ENCODE results near the gene PPM1F. TPM values are rescaled to one million over a fixed set of nuclear protein-coding genes. Genes with fewer than 3 reads are reported as not detected.

Gene PPM1F
- total RNA-seq, 2 donors from 2014 or later = 37.6 to 49.2 TPM

DNA sequence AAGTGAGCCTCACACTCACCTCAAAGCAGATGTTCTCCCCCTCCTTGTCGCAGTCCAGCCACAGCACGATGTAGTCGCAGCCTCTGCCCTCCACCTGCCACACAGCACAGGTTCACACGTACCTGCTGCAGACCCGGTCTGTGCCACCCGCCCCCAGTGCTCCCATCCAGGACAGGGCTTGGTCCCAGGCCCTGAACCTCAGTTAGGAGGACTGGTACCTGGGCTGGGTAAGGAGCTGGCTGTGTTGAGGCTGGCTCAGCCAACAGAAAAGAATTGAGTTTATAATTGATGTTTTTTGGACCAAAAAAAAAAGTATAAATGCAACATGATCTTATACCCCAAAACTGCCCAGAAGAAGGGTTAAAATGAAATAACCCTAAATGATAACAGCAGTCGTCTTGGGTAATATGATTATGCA, 19.2 kb upstream of the PPM1F start:
- peaks cover 83% of the 10 kb centered on the region for H3K36me3 ChIP-seq (ENCODE audit: control insufficient read depth, insufficient read depth, low read length)
- H3K27ac Mint-ChIP-seq = no peak overlapping the region
- WGBS, 2 experiments (ENCODE audit: insufficient coverage in 1 of 2, insufficient read length in 1 of 2) = 92 to 96% methylated on average over 5 to 6 of the region's 7 CpGs
- H3K9me3 ChIP-seq (ENCODE audit: control insufficient read depth, low read length) = no peaks in the 10 kb centered on the region
- H3K9ac ChIP-seq (ENCODE audit: extremely low read depth, low read length, poor library complexity, severe bottlenecking) = no peak overlapping the region
- H3K4me1 Mint-ChIP-seq = no peaks in the 10 kb centered on the region
- no peaks in the 10 kb centered on the region for H3K4me1 ChIP-seq (ENCODE audit: control insufficient read depth, insufficient read depth, low read length)
- H3K4me3 ChIP-seq (ENCODE audit: low read length) = no peak overlapping the region
- H3K27me3 Mint-ChIP-seq (ENCODE audit: insufficient read depth) = no peaks in the 10 kb centered on the region
- TF ChIP-seq, protein P1, sequence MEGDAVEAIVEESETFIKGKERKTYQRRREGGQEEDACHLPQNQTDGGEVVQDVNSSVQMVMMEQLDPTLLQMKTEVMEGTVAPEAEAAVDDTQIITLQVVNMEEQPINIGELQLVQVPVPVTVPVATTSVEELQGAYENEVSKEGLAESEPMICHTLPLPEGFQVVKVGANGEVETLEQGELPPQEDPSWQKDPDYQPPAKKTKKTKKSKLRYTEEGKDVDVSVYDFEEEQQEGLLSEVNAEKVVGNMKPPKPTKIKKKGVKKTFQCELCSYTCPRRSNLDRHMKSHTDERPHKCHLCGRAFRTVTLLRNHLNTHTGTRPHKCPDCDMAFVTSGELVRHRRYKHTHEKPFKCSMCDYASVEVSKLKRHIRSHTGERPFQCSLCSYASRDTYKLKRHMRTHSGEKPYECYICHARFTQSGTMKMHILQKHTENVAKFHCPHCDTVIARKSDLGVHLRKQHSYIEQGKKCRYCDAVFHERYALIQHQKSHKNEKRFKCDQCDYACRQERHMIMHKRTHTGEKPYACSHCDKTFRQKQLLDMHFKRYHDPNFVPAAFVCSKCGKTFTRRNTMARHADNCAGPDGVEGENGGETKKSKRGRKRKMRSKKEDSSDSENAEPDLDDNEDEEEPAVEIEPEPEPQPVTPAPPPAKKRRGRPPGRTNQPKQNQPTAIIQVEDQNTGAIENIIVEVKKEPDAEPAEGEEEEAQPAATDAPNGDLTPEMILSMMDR (conservative IDR thresholded peaks at IDR 0.05) = no peak
- DNase-seq = no peak
- no peaks in the 10 kb centered on the region for H3K9me3 Mint-ChIP-seq
- no peak overlapping the region for H3K27ac ChIP-seq (ENCODE audit: low read depth, low read length)
- no peak overlapping the region for H3K4me3 Mint-ChIP-seq
- H3K27me3 ChIP-seq (ENCODE audit: control insufficient read depth, insufficient read depth, low read length, poor library complexity, severe bottlenecking) = no peaks in the 10 kb centered on the region
- H3K36me3 Mint-ChIP-seq (ENCODE audit: low read depth) = peaks cover 72% of the 10 kb centered on the region

DNA sequence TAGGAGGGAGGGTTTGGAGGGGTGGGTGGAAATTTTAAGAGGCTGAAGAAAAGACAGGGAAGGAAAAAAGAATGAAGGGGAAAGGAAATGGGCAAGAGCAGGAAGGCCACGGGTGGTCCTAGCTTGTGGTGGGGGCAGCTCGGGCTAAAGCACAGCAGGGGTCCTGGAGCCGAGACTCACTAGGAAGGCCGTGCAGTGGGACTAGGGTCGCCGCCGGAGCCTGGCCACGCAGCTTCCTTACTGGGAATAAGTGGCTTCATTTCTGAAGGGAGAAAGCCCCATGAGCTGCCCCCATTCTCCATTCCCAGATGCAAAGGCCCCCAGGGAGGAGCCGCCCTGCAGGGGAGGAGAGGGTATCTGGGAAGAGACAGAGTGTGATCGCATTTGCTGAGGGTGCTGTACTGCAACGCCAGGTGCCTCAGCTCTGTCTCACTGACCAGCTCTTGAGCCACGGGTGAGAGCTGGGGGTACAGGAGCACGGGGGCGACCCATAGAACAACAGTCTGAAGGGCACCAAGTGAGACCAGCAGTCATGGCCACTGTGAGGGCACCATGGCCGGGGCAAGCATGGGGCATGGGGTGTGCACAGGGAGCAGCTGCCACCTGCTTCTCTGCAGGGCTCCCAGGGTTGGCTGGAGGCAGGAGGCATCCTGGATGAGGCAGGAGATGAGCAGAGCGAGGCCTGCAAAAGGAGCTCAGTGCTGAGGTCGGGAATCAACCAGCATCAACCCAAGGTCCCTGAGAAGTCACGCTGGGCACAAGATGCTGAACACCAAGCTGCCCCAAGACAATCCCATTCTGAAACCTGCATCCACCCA, 18.4 kb upstream of the PPM1F start:
- Histone ChIP-seq H3K9me3 (ENCODE audit: control insufficient read depth, low read length) (no peaks in the 10 kb centered on the region), H3K4me1 (ENCODE audit: control insufficient read depth, insufficient read depth, low read length) (no peaks in the 10 kb centered on the region), H3K27me3 (ENCODE audit: control insufficient read depth, insufficient read depth, low read length, poor library complexity, severe bottlenecking) (no peaks in the 10 kb centered on the region), H3K36me3 (ENCODE audit: control insufficient read depth, insufficient read depth, low read length) (peaks cover 89% of the 10 kb centered on the region), H3K4me3 (ENCODE audit: low read length) (no peak overlapping the region), H3K27ac (ENCODE audit: low read depth, low read length) (no peak overlapping the region), H3K9ac (ENCODE audit: extremely low read depth, low read length, poor library complexity, severe bottlenecking) (no peak overlapping the region)
- Mint-ChIP-seq H3K4me1 (no peaks in the 10 kb centered on the region), H3K36me3 (ENCODE audit: low read depth) (peaks cover 80% of the 10 kb centered on the region), H3K4me3 (no peak overlapping the region), H3K27ac (no peak overlapping the region), H3K9me3 (no peaks in the 10 kb centered on the region), H3K27me3 (ENCODE audit: insufficient read depth) (no peaks in the 10 kb centered on the region)
- DNase-seq = no peak
- TF ChIP-seq, protein P1 (conservative IDR thresholded peaks at IDR 0.05) = no peak
- 93 to 99% methylated on average over 11 to 18 of the region's 18 CpGs for WGBS, 2 experiments (ENCODE audit: insufficient coverage in 1 of 2, insufficient read length in 1 of 2)

DNA sequence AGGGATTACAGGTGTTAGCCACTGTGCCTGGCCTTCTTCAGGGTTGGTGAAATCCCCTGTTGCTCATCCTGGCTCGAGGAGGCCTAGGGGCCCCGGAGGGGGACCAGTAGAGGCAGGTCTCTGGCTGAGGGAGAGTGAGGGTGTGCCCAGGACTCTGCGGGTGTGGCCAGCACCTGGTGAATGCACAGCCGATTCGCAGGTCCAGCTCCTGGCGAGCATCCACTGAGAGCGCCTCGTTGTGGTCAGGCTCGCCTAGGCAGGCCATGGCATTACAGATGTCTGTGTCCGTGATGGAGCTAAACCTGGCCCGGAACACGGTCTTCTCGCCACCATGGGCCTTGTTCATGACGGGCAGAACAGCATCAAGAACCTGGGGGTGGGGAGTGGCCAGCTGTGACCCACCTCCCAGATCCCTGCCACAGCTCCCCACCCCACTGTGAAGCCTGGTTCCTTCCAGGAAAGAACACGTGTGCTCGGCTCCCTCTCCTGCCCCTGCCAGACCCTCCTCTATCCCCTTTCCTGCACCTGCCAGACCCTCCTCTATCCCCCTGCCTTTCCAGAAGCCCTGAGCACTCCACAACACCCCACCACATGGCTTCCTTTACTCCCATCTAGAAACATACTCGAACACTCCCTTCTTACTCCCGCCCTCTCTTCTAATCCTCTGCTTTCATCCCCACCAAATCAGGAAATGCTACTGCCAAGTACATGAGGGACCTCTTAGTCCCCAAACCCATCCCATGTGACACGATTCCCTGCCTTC, 17.6 kb upstream of the PPM1F start:
- Mint-ChIP-seq H3K27me3 (ENCODE audit: insufficient read depth) (no peaks in the 10 kb centered on the region), H3K9me3 (no peaks in the 10 kb centered on the region), H3K4me3 (no peak overlapping the region), H3K36me3 (ENCODE audit: low read depth) (peaks cover 78% of the 10 kb centered on the region), H3K27ac (no peak overlapping the region), H3K4me1 (no peaks in the 10 kb centered on the region)
- Histone ChIP-seq H3K36me3 (ENCODE audit: control insufficient read depth, insufficient read depth, low read length) (peaks cover 89% of the 10 kb centered on the region), H3K27me3 (ENCODE audit: control insufficient read depth, insufficient read depth, low read length, poor library complexity, severe bottlenecking) (no peaks in the 10 kb centered on the region), H3K27ac (ENCODE audit: low read depth, low read length) (no peak overlapping the region), H3K4me3 (ENCODE audit: low read length) (no peak overlapping the region), H3K4me1 (ENCODE audit: control insufficient read depth, insufficient read depth, low read length) (no peaks in the 10 kb centered on the region), H3K9ac (ENCODE audit: extremely low read depth, low read length, poor library complexity, severe bottlenecking) (no peak overlapping the region), H3K9me3 (ENCODE audit: control insufficient read depth, low read length) (no peaks in the 10 kb centered on the region)
- TF ChIP-seq, protein P1 (conservative IDR thresholded peaks at IDR 0.05) = no peak
- no peak for DNase-seq
- WGBS, 2 experiments (ENCODE audit: insufficient coverage in 1 of 2, insufficient read length in 1 of 2) = 95 to 98% methylated on average over 14 to 19 of the region's 19 CpGs
